ENCODE results near the gene F2RL2.

Gene F2RL2

GRCh38 chr5:76649140-76649539 lies 25.9 kb upstream of the F2RL2 start:
- no peak for DNase-seq (ENCODE audit: low read depth in 2 of 2)
- H3K4me3 ChIP-seq (replicated peaks in 1 of 2; ENCODE audit: low read depth in 2 of 2, low read length in 2 of 2) = no peak overlapping the region
- TF ChIP-seq CTCF (IDR thresholded peaks at IDR 0.05; ENCODE audit: low read depth, low read length) = no peak

DNA sequence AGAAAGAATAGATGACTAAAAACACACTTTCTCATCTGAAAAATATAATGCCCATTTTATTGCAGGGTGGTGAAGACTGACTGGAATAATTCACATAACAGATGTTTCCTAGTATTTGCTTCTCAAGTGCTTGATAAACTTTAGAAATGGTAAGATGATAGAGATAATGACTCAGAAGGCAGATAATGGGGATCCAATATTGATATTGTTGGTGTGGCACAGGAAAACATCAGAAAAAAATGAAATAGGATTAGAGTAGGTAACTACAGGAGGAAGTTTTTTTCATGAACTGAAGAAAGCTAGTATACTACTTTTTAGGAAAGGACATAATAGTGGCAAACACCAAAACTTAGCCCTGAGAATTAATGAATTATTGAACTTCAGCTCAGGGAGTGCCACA lies 20.2 kb upstream of the F2RL2 start:
- H3K4me3 ChIP-seq (replicated peaks in 1 of 2; ENCODE audit: low read depth in 2 of 2, low read length in 2 of 2) = no peak overlapping the region
- no peak for TF ChIP-seq CTCF (IDR thresholded peaks at IDR 0.05; ENCODE audit: low read depth, low read length)
- DNase-seq (ENCODE audit: low read depth in 2 of 2) = no peak

- no peak overlapping the region for H3K4me3 ChIP-seq (replicated peaks in 1 of 2; ENCODE audit: low read depth in 2 of 2, low read length in 2 of 2)
- no peak for TF ChIP-seq CTCF (IDR thresholded peaks at IDR 0.05; ENCODE audit: low read depth, low read length)
- peak; percentile 36 to 72 for DNase-seq (ENCODE audit: low read depth in 2 of 2)
These were observed 19.3 kb upstream of the F2RL2 start for GRCh38 chr5:76642390-76643040.

DNA sequence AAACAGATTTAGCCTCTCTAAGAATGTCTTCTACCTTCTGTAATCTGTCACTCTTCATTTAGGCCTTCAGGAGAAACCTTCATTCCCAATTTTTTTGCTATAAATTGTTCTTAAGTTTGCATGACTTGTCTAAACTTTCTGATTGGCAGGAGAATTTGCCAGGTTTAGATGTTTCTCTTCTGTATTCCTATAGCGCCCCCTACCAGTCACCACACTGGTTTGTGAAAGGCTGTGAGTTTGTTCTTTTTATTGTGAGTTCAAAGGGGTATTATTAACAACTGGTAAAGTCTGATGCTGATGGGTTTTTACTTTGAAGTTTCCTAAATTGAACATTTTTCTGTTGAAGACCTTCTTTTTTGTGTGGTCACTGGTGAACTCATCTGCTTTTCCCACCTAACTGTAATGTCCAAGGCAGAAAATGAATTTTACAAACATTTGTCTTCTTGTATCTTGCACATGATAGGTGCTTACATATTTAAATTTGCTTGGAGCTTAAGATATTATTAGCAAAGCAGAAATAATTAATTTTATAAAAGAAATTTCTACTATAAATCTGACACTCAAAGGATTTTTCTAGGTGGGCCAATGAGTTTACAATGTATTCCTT lies 18.4 kb upstream of the F2RL2 start:
- DNase-seq (ENCODE audit: low read depth in 2 of 2) = peak; percentile 85 to 89
- peak; percentile 86 for TF ChIP-seq CTCF (IDR thresholded peaks at IDR 0.05; ENCODE audit: low read depth, low read length)
- H3K4me3 ChIP-seq (replicated peaks in 1 of 2; ENCODE audit: low read depth in 2 of 2, low read length in 2 of 2) = no peak overlapping the region

DNA sequence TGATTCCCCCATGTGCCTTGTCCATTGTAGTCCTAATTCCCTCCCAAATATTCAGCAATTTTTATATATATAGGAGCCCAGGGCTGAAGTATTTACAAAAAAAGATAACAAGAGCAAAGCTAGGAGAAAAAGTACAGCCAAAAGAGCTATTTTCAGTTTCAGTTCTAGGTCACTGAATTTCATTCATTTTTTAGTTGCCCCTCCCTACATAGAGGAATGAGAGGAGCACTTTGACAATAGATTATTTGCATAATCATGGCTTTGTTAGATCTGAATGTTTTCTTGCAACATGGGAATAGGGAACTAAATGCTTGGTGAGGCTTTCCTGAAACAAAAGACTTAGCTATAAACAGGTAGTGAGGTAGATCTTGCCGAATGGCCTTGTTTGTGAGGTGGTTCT lies 15.3 kb upstream of the F2RL2 start:
- peak in 1 of 2 donors; percentile 39 for DNase-seq (ENCODE audit: low read depth in 2 of 2)
- no peak for TF ChIP-seq CTCF (IDR thresholded peaks at IDR 0.05; ENCODE audit: low read depth, low read length)
- H3K4me3 ChIP-seq (replicated peaks in 1 of 2; ENCODE audit: low read depth in 2 of 2, low read length in 2 of 2) = no peak overlapping the region

DNA sequence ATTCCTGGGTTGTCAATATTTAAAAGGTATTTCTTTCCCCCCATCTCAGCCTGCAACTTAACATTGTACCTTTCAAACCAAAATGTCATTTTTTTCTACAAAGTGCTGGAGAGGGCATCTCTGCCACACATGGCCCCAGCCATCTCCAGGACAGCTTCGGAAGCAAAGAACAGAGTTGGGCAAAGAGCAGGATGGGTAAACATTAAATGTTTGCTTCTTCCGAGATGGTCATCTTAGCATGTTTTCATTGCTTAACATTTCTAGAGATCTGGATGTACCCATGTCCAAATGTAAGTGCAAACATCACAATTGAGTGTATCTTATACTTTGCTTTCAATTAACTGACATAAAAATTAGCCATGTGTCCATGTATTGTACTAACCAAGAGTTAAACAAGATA lies 14.3 kb upstream of the F2RL2 start:
- no peak for TF ChIP-seq CTCF (IDR thresholded peaks at IDR 0.05; ENCODE audit: low read depth, low read length)
- DNase-seq (ENCODE audit: low read depth in 2 of 2) = no peak
- no peak overlapping the region for H3K4me3 ChIP-seq (replicated peaks in 1 of 2; ENCODE audit: low read depth in 2 of 2, low read length in 2 of 2)
